ENCODE results near the gene OCA2. TPM values are rescaled to one million over a fixed set of nuclear protein-coding genes. Genes with fewer than 3 reads are reported as not detected.

The OCA2 gene
- total and polyA plus RNA-seq, 2 of the 8 experiments (the other 6 are each of a cell fraction or from before 2014, with no cell fraction given), result 0.20 TPM

GRCh38 chr15:28047277-28047676 lies 51.8 kb downstream of the OCA2 start:
- ChIA-PET POLR2A (ENCODE audit: partially characterized antibody) (no interaction called here), CTCF (ENCODE audit: partially characterized antibody) (interaction anchor here (1.6 to 1.7 kb wide), 2 partner anchors 11 to 26 kb away, joined by 3 to 7 read pairs; no protein-coding TSS in a partner anchor)
- H2BK120ac ChIP-seq (replicated peaks; ENCODE audit: low read depth, low read length), result no peak overlapping the region
- no peak overlapping the region for H3K27ac ChIP-seq (ENCODE audit: low read depth, low read length)
- H2AFZ ChIP-seq (ENCODE audit: low read length), result no peak overlapping the region
- H3K23ac ChIP-seq (ENCODE audit: insufficient read length), result no peak overlapping the region
- H2BK20ac ChIP-seq (ENCODE audit: low read length), result no peak overlapping the region
- H3K79me2 ChIP-seq (ENCODE audit: control insufficient read depth in 1 of 2, insufficient read depth in 2 of 2, low read length in 2 of 2), result no peaks in the 10 kb centered on the region
- no peaks in the 10 kb centered on the region for H3K36me3 ChIP-seq (ENCODE audit: control insufficient read depth in 2 of 4, insufficient read depth in 4 of 4, low read length in 3 of 4)
- FAIRE-seq, result no peak
- 86% methylated on average over 3 of the region's 3 CpGs; no CpG with 5 or more reads in 1 of the 2 experiments for WGBS, 2 experiments (ENCODE audit: extremely low coverage in 1 of 2, insufficient coverage in 1 of 2, insufficient read length in 1 of 2, insufficient replicate concordance in 2 of 2, low coverage in 1 of 2, low lambda C conversion rate in 2 of 2, missing lambda C conversion rate in 1 of 2)
- no peak overlapping the region for H4K91ac ChIP-seq (replicated peaks; ENCODE audit: insufficient read length, low read length)
- H3K4me3 ChIP-seq (ENCODE audit: extremely low read depth in 1 of 4, insufficient read depth in 2 of 4, low read depth in 3 of 4, low read length in 4 of 4), result no peak overlapping the region
- no peaks in the 10 kb centered on the region for H4K20me1 ChIP-seq (replicated peaks in 1 of 2; ENCODE audit: control insufficient read depth in 1 of 2, insufficient read depth in 2 of 2, low read length in 2 of 2)
- H3K4me1 ChIP-seq (replicated peaks in 1 of 4; ENCODE audit: control insufficient read depth in 3 of 4, insufficient read depth in 4 of 4, low read length in 3 of 4), result no peaks in the 10 kb centered on the region
- DNase-seq (ENCODE audit: low read depth in 1 of 2, low spot score in 2 of 2), result no peak
- H2BK15ac ChIP-seq (ENCODE audit: low read length), result no peak overlapping the region
- H3K14ac ChIP-seq (ENCODE audit: insufficient read length), result no peak overlapping the region
- H3K9ac ChIP-seq (replicated peaks in 1 of 4; ENCODE audit: extremely low read depth in 1 of 4, low read depth in 3 of 4, low read length in 3 of 4), result no peak overlapping the region
- H3K9me3 ChIP-seq (ENCODE audit: insufficient read depth in 2 of 2, low read depth in 1 of 2, low read length in 1 of 2), result 0 out of 4 replicates have a peak, but pooled peaks cover 0 to 2% of the 10 kb centered on the region in 2 experiments
- H2BK12ac ChIP-seq (ENCODE audit: low read depth, low read length), result no peak overlapping the region
- H2BK5ac ChIP-seq (ENCODE audit: low read depth, low read length), result no peak overlapping the region
- no peak overlapping the region for H2AK5ac ChIP-seq (ENCODE audit: low read depth, low read length)
- H3K23me2 ChIP-seq (ENCODE audit: low read depth, low read length), result no peaks in the 10 kb centered on the region
- no peaks in the 10 kb centered on the region for H3K79me1 ChIP-seq (ENCODE audit: low read depth, low read length)
- no peak overlapping the region for H3K18ac ChIP-seq (ENCODE audit: extremely low read depth, low read length)
- no peak overlapping the region for H3K4me2 ChIP-seq (ENCODE audit: insufficient read depth in 1 of 2, low read depth in 2 of 2, low read length in 2 of 2)
- H3K4ac ChIP-seq (replicated peaks; ENCODE audit: insufficient read length, low read depth, low read length), result no peak overlapping the region
- H4K8ac ChIP-seq (ENCODE audit: extremely low read depth, insufficient read depth, low read length), result no peak overlapping the region
- no peak overlapping the region for H4K5ac ChIP-seq (ENCODE audit: insufficient read length, low read depth, low read length)
- no peaks in the 10 kb centered on the region for H3K27me3 ChIP-seq (replicated peaks in 1 of 4; ENCODE audit: control insufficient read depth in 3 of 4, extremely low read depth in 1 of 4, insufficient read depth in 3 of 4, low read length in 3 of 4)
- no peak overlapping the region for H3K56ac ChIP-seq (replicated peaks; ENCODE audit: insufficient read length, low read depth, low read length)
- no peak for TF ChIP-seq SAP30 (IDR thresholded peaks at IDR 0.05; ENCODE audit: insufficient read depth, insufficient replicate concordance, low read length)
- no peak for TF ChIP-seq EP300 (IDR thresholded peaks at IDR 0.05; ENCODE audit: borderline replicate concordance in 1 of 2, low read depth in 2 of 2, low read length in 2 of 2)
- no peak for TF ChIP-seq TEAD4 (IDR thresholded peaks at IDR 0.05; ENCODE audit: low read depth, low read length)
- no peak for TF ChIP-seq CTBP2 (IDR thresholded peaks at IDR 0.05; ENCODE audit: borderline replicate concordance, insufficient read depth, insufficient read length, low read length)
- TF ChIP-seq GTF2F1 (IDR thresholded peaks at IDR 0.05; ENCODE audit: borderline replicate concordance, low read depth, low read length), result no peak
- no peak for TF ChIP-seq HDAC6 (IDR thresholded peaks at IDR 0.05; ENCODE audit: low read depth, low read length)
- TF ChIP-seq JUN (IDR thresholded peaks at IDR 0.05; ENCODE audit: low read depth, low read length), result no peak
- TF ChIP-seq EGR1 (IDR thresholded peaks at IDR 0.05; ENCODE audit: borderline replicate concordance, low read depth, low read length), result no peak
- TF ChIP-seq CREB1 (IDR thresholded peaks at IDR 0.05), result no peak
- TF ChIP-seq SP2 (IDR thresholded peaks at IDR 0.05; ENCODE audit: low read length), result no peak
- TF ChIP-seq RNF2 (IDR thresholded peaks at IDR 0.05; ENCODE audit: borderline replicate concordance, low read depth, low read length, missing control alignments, poor library complexity, severe bottlenecking), result no peak
- no peak for TF ChIP-seq ASH2L (IDR thresholded peaks at IDR 0.05; ENCODE audit: low read length)
- TF ChIP-seq CEBPB (IDR thresholded peaks at IDR 0.05; ENCODE audit: low read depth, low read length), result no peak

Measured in H1 (cell line).